ENCODE measurements around the gene BABAM2. TPM values are rescaled to one million over a fixed set of nuclear protein-coding genes. Genes with fewer than 3 reads are reported as not detected.

Gene BABAM2
- total and polyA plus RNA-seq, 9 of the 15 experiments (the other 6 are each of a cell fraction or from before 2014, with no cell fraction given): 10.9 to 37.4 (median 25.6) TPM

DNA sequence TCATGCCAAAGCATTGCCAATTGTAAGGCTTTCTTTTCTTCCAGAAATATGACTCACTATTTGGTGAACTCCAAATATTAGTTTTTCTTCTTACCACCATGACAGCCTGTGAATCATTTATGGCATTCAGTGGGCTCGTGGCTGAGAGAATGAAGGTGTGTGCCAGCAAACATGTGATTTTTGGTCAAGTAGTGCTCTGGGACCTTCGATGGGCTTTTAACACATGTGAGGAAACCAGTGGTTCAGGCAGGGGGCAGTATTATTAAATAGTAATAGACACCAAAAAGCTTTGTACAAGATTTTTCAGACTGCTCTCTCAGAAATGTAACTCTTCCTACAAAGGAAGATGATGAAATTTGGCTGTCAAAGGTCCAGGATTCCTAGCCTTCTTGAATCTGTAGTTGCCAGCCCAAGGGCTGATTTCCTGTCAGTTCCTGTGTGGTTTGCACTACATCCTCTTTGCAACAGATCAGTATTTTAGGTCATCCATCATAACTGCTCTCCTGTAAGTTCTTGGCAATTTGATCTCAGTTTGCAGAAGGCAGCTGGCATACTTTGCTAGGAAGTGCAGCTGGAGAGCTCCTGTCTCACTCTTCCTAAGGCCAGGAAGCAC is 64.3 kb downstream of the BABAM2 start (continued):
- TF ChIP-seq FUS (optimal IDR thresholded peaks at IDR 0.05; ENCODE audit: low read depth, low read length) (no peak), TCF7 (IDR thresholded peaks at IDR 0.05; ENCODE audit: borderline replicate concordance) (no peak), ZNF133 (CRISPR knock-in tag; IDR thresholded peaks at IDR 0.05) (no peak), ZKSCAN8 (CRISPR knock-in tag; IDR thresholded peaks at IDR 0.05) (peak; percentile 27; the same call in 1 of the 2 replicates), ZNF445 (CRISPR knock-in tag; IDR thresholded peaks at IDR 0.05; ENCODE audit: low read depth) (no peak), RBM25 (IDR thresholded peaks at IDR 0.05; ENCODE audit: low read depth, low read length, severe bottlenecking) (no peak), RNF2 (IDR thresholded peaks at IDR 0.05) (peak; percentile 55; the same call in 1 of the 2 replicates), NFE2L1 (tag; IDR thresholded peaks at IDR 0.05; ENCODE audit: borderline replicate concordance, low read depth) (no peak), HDAC3 (IDR thresholded peaks at IDR 0.05; ENCODE audit: borderline replicate concordance, partially characterized antibody) (no peak), RBM22 (IDR thresholded peaks at IDR 0.05; ENCODE audit: low read depth, low read length, poor library complexity, severe bottlenecking) (no peak), ZFX (CRISPR knock-in tag; IDR thresholded peaks at IDR 0.05) (no peak)
- TF ChIP-seq, protein P1, sequence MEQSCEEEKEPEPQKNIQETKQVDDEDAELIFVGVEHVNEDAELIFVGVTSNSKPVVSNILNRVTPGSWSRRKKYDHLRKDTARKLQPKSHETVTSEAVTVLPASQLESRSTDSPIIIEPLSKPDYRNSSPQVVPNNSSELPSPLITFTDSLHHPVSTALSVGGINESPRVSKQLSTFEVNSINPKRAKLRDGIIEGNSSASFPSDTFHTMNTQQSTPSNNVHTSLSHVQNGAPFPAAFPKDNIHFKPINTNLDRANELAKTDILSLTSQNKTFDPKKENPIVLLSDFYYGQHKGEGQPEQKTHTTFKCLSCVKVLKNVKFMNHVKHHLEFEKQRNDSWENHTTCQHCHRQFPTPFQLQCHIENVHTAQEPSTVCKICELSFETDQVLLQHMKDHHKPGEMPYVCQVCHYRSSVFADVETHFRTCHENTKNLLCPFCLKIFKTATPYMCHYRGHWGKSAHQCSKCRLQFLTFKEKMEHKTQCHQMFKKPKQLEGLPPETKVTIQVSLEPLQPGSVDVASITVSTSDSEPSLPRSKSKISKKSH (CRISPR knock-in tag; IDR thresholded peaks at IDR 0.05): no peak
- TF ChIP-seq, protein P2, sequence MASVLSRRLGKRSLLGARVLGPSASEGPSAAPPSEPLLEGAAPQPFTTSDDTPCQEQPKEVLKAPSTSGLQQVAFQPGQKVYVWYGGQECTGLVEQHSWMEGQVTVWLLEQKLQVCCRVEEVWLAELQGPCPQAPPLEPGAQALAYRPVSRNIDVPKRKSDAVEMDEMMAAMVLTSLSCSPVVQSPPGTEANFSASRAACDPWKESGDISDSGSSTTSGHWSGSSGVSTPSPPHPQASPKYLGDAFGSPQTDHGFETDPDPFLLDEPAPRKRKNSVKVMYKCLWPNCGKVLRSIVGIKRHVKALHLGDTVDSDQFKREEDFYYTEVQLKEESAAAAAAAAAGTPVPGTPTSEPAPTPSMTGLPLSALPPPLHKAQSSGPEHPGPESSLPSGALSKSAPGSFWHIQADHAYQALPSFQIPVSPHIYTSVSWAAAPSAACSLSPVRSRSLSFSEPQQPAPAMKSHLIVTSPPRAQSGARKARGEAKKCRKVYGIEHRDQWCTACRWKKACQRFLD (CRISPR knock-in tag; IDR thresholded peaks at IDR 0.05): peak; percentile 34; the same call in 1 of the 2 replicates
